NCI-H187 treated with DMSO at 0.1 percent for 48 hours (cell line): ENCODE results near the gene MAD2L1.

ENCODE experiments used
- DNase-seq: peaks from one replicate; lab custom pipeline; 2025; lab: John Stamatoyannopoulos, UW

MAD2L1 gene

GRCh38 chr4:120057416-120057815 is 9.2 kb downstream of the MAD2L1 start:
- DNase-seq, result no peak

GRCh38 chr4:120056246-120056645 is 10.4 kb downstream of the MAD2L1 start:
- DNase-seq, result no peak

GRCh38 chr4:120055795-120056194 is 10.9 kb downstream of the MAD2L1 start:
- DNase-seq, result no peak

- no peak for DNase-seq
These were observed 11.5 kb downstream of the MAD2L1 start for GRCh38 chr4:120055162-120055561.

GRCh38 chr4:120053911-120054310 is 12.7 kb downstream of the MAD2L1 start:
- DNase-seq, result no peak

GRCh38 chr4:120052856-120053255 is 13.8 kb downstream of the MAD2L1 start:
- DNase-seq, result no peak

- DNase-seq, result no peak
These were observed 15.4 kb downstream of the MAD2L1 start for GRCh38 chr4:120051253-120051652.

- DNase-seq, result no peak
These were observed 16.7 kb downstream of the MAD2L1 start for GRCh38 chr4:120049732-120050494.

- no peak for DNase-seq
These were observed 22.8 kb downstream of the MAD2L1 start for GRCh38 chr4:120043828-120044227.

GRCh38 chr4:120037411-120037810 is 29.2 kb downstream of the MAD2L1 start:
- DNase-seq, result no peak

- no peak for DNase-seq
These were observed 31.7 kb downstream of the MAD2L1 start for GRCh38 chr4:120034913-120035312.

GRCh38 chr4:120026853-120027252 is 39.8 kb downstream of the MAD2L1 start:
- no peak for DNase-seq

GRCh38 chr4:120025516-120025915 is 41.1 kb downstream of the MAD2L1 start:
- DNase-seq, result no peak

- DNase-seq, result no peak
These were observed 47.9 kb downstream of the MAD2L1 start for GRCh38 chr4:120018786-120019185.

GRCh38 chr4:120017939-120018692 is 48.5 kb downstream of the MAD2L1 start:
- DNase-seq, result no peak

GRCh38 chr4:120011725-120012124 is 54.9 kb downstream of the MAD2L1 start:
- DNase-seq, result no peak

GRCh38 chr4:120010646-120011045 is 56.0 kb downstream of the MAD2L1 start:
- DNase-seq, result no peak

- no peak for DNase-seq
These were observed 56.9 kb downstream of the MAD2L1 start for GRCh38 chr4:120009731-120010130.

- no peak for DNase-seq
These were observed 57.7 kb downstream of the MAD2L1 start for GRCh38 chr4:120008957-120009356.

- no peak for DNase-seq
These were observed 58.7 kb downstream of the MAD2L1 start for GRCh38 chr4:120007896-120008436.

GRCh38 chr4:120007191-120007871 is 59.3 kb downstream of the MAD2L1 start:
- DNase-seq, result no peak
